ENCODE data around the gene USP34. TPM values are rescaled to one million over a fixed set of nuclear protein-coding genes. Genes with fewer than 3 reads are reported as not detected.
"Not testable (repeated sequence)": the region's sequence is repeated elsewhere in the genome, so short reads cannot be mapped to it uniquely, and the experiment has no call there.

The USP34 gene
- total RNA-seq, 6 experiments from 2014 or later = 50.3 to 65.4 (median 58.5) TPM

GRCh38 chr2:61158356-61158955, 312.4 kb downstream of the USP34 start:
- no peak for DNase-seq
- Mint-ChIP-seq H3K27ac (no peak overlapping the region), H3K27me3 (ENCODE audit: insufficient read depth) (no peaks in the 10 kb centered on the region; the same call in 1 of the 2 replicates), H3K9me3 (no peaks in the 10 kb centered on the region), H3K36me3 (ENCODE audit: low read depth) (peaks cover 43% of the 10 kb centered on the region), H3K4me1 (ENCODE audit: low read depth) (no peaks in the 10 kb centered on the region), H3K4me3 (no peak overlapping the region)
- no peak for TF ChIP-seq CTCF (IDR thresholded peaks at IDR 0.05)

GRCh38 chr2:61157371-61158003, 313.4 kb downstream of the USP34 start:
- no peak for TF ChIP-seq CTCF (IDR thresholded peaks at IDR 0.05)
- DNase-seq = no peak
- Mint-ChIP-seq H3K4me1 (ENCODE audit: low read depth) (no peaks in the 10 kb centered on the region), H3K4me3 (no peak overlapping the region), H3K27me3 (ENCODE audit: insufficient read depth) (no peaks in the 10 kb centered on the region; the same call in 1 of the 2 replicates), H3K27ac (no peak overlapping the region), H3K9me3 (no peaks in the 10 kb centered on the region), H3K36me3 (ENCODE audit: low read depth) (peaks cover 37% of the 10 kb centered on the region)

- DNase-seq = peak; percentile 37
- Mint-ChIP-seq H3K27ac (no peak overlapping the region), H3K36me3 (ENCODE audit: low read depth) (peaks cover 30% of the 10 kb centered on the region), H3K4me1 (ENCODE audit: low read depth) (peaks cover 11% of the 10 kb centered on the region), H3K9me3 (peaks cover 7% of the 10 kb centered on the region; the same call in 1 of the 2 replicates), H3K27me3 (ENCODE audit: insufficient read depth) (no peaks in the 10 kb centered on the region; the same call in 1 of the 2 replicates), H3K4me3 (no peak overlapping the region)
- no peak for TF ChIP-seq CTCF (IDR thresholded peaks at IDR 0.05)
Observed at GRCh38 chr2:61151436-61151835, 319.5 kb downstream of the USP34 start.

GRCh38 chr2:61149074-61149473, 321.8 kb downstream of the USP34 start:
- no peak for TF ChIP-seq CTCF (IDR thresholded peaks at IDR 0.05)
- no peak for DNase-seq
- no peak overlapping the region for H3K4me3 Mint-ChIP-seq
- no peak overlapping the region for H3K27ac Mint-ChIP-seq
- H3K27me3 Mint-ChIP-seq (ENCODE audit: insufficient read depth) = peaks cover 2% of the 10 kb centered on the region
- H3K36me3 Mint-ChIP-seq (ENCODE audit: low read depth) = peaks cover 34% of the 10 kb centered on the region
- peaks cover 11% of the 10 kb centered on the region for H3K9me3 Mint-ChIP-seq
- peaks cover 17% of the 10 kb centered on the region for H3K4me1 Mint-ChIP-seq (ENCODE audit: low read depth)

- not testable (repeated sequence) for DNase-seq; H3K4me3 Mint-ChIP-seq; H3K27me3 Mint-ChIP-seq (ENCODE audit: insufficient read depth); H3K27ac Mint-ChIP-seq
- H3K36me3 Mint-ChIP-seq (ENCODE audit: low read depth) = peaks cover 34% of the 10 kb centered on the region
- peaks cover 11% of the 10 kb centered on the region for H3K9me3 Mint-ChIP-seq
- H3K4me1 Mint-ChIP-seq (ENCODE audit: low read depth) = peaks cover 17% of the 10 kb centered on the region
Observed at GRCh38 chr2:61148091-61148490, 322.8 kb downstream of the USP34 start.

- Mint-ChIP-seq H3K36me3 (ENCODE audit: low read depth) (peaks cover 29% of the 10 kb centered on the region), H3K4me1 (ENCODE audit: low read depth) (peaks cover 11% of the 10 kb centered on the region), H3K4me3 (peak overlapping the region; percentile 94; the same call in 1 of the 2 replicates), H3K27me3 (ENCODE audit: insufficient read depth) (peaks cover 2% of the 10 kb centered on the region), H3K27ac (peak overlapping the region; percentile 96), H3K9me3 (peaks cover 4% of the 10 kb centered on the region)
- TF ChIP-seq CTCF (IDR thresholded peaks at IDR 0.05) = no peak
- no peak for DNase-seq
Observed at GRCh38 chr2:61145990-61146389, 324.9 kb downstream of the USP34 start.

Data from HFFc6 (cell line).